ENCODE results near the gene JAG2.

Gene JAG2

GRCh38 chr14:105168496-105168978, at the start of gene JAG2:
Gene JAG2 (minus strand): TSS chr14:105168776. CDS start chr14:105168420, 356 bp downstream.
- peak; percentile 39 for DNase-seq

GRCh38 chr14:105217774-105218173, 49.2 kb upstream of the JAG2 start:
- no peak for DNase-seq

- no peak for DNase-seq
Observed at GRCh38 chr14:105216490-105217247, 48.1 kb upstream of the JAG2 start.

- DNase-seq: no peak
Observed at GRCh38 chr14:105215602-105216001, 47.0 kb upstream of the JAG2 start.

GRCh38 chr14:105214324-105214915, 45.8 kb upstream of the JAG2 start:
- no peak for DNase-seq

- no peak for DNase-seq
Observed at GRCh38 chr14:105213361-105213760, 44.8 kb upstream of the JAG2 start.

GRCh38 chr14:105212541-105213300, 44.1 kb upstream of the JAG2 start:
- DNase-seq: no peak

GRCh38 chr14:105211758-105212089, 43.1 kb upstream of the JAG2 start:
- DNase-seq: no peak

- DNase-seq: no peak
Observed at GRCh38 chr14:105211086-105211757, 42.6 kb upstream of the JAG2 start.

GRCh38 chr14:105210266-105211025, 41.9 kb upstream of the JAG2 start:
- no peak for DNase-seq

GRCh38 chr14:105209646-105210045, 41.1 kb upstream of the JAG2 start:
- DNase-seq: no peak

- no peak for DNase-seq
Observed at GRCh38 chr14:105209091-105209490, 40.5 kb upstream of the JAG2 start.

- DNase-seq: no peak
Observed at GRCh38 chr14:105208738-105209075, 40.1 kb upstream of the JAG2 start.

- no peak for DNase-seq
Observed at GRCh38 chr14:105207996-105208737, 39.6 kb upstream of the JAG2 start.

GRCh38 chr14:105207460-105207901, 38.9 kb upstream of the JAG2 start:
- DNase-seq: no peak

- DNase-seq: no peak
Observed at GRCh38 chr14:105206873-105207272, 38.3 kb upstream of the JAG2 start.

GRCh38 chr14:105205673-105206208, 37.2 kb upstream of the JAG2 start:
- no peak for DNase-seq

- no peak for DNase-seq
Observed at GRCh38 chr14:105204931-105205672, 36.5 kb upstream of the JAG2 start.

- DNase-seq: no peak
Observed at GRCh38 chr14:105204206-105204930, 35.8 kb upstream of the JAG2 start.

- DNase-seq: no peak
Observed at GRCh38 chr14:105203701-105204100, 35.1 kb upstream of the JAG2 start.
